Measurements from ENCODE around the gene MARVELD1.
A peak's percentile ranks its signal among the peaks of the same experiment; 100 is the strongest.
"Not testable (repeated sequence)": the region's sequence is repeated elsewhere in the genome, so short reads cannot be mapped to it uniquely, and the experiment has no call there.

MARVELD1 gene

DNA sequence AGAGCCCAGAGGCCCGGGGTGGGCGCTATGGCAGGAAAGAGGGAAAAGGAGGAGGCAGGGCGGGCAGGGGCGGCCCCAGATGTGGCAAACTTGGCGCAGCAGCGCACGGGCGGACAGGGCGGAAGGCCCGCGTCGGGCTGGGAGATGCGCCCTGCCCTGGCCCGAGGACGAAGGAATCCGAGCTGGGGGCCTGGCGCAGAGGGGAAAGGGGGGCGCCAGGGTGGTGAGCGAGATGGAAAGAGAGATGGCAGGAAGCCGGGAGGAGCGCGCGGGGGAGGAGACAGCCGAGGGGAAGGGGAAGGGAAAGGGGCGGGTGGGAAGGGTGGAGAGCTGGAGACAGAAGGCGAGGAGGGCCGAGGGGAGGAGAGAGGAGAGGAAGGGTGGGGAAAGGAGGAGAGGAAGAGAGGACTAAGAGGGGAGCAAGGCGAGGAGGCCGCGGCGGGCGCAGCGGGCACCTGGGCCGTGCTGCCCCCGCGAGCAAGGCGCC, at the start of gene MARVELD1:
MARVELD1 (plus strand) TSS at position 392 of the 487 bp plus-strand sequence. CDS start 147 bp downstream, outside the sequence.
- DNase-seq, result peak in 1 of 3 donors; percentile 42

GRCh38 chr10:97664282-97664850, 49.2 kb upstream of the MARVELD1 start:
- DNase-seq, result no peak

DNA sequence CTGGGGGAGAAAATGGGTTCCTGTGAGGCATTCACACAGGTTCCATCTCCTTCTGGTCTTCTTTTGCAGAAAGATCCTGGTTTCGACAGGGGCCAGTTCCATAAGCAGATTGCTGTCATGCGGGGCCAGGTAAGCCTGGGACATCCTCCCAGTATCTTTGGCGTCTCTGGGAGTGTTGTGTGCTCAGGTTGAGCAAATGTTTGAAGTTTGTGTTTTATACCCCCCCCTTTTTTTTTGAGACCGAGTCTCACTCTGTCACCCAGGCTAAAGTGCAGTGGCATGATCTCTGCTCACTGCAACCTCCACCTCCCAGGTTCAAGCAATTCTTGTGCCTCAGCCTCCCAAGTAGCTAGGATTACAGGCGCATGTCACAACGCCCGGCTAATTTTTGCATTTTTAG, 46.5 kb upstream of the MARVELD1 start:
- DNase-seq, result no peak

- DNase-seq, result no peak
These were observed 46.1 kb upstream of the MARVELD1 start for GRCh38 chr10:97667463-97667862.

DNA sequence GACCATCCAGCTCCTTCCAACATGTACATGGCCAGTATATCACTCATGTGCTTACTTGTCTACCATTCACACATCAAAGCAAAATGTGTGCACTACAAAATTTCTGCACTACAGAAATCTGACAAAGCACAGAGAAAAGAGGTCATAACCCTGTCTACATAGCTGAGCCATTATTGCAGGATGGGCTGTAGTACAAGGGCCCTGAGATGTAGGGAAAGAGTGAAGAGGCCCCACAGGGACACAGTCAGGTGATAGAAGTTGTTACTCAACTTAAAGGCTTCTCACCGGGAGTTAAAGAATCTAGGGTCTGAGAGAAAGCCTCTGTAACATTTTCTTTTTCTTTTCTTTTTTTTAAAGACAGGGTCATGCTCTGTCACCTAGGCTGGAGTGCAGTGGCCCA, 44.0 kb upstream of the MARVELD1 start:
- no peak for DNase-seq

DNA sequence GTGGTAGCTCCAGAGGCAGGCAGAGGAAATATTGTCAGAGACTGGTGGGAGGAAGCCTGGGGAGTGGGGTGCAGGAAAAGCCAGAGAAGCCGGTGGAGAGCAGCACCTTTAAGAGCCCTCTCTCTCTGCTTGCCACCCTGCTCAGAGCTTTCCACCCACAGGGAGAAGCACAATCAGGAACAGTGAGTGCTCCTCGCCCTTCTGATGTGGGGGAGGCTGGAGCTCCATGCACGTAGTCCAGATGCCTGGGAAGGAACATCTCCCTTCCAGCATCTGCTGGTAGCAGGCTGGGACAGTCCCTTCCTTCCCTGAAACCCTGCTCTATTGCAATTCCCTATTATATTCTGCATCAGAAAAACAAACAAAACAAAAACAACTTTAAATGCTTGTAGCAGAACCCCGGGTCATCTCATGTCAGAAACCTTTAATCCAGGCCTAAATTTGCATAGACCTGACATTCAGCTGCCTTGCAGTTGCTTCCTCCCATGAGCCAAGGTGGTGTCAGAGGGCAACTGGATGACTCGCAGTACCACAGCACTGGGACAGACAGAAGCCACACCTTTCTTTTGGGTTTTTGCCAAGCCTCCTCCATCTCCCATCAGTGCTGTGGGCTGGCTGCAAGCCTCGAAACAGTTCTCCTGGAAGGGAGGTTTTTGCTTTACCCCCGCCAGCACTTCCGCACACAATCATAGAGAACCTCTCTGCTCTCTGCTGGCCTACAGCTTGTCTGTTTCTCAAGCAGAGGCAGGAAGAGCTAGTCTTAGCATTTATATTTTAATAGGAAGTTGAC, 39.6 kb upstream of the MARVELD1 start:
- DNase-seq, result peak in 1 of 3 donors; percentile 35

- no peak for DNase-seq
These were observed 38.3 kb upstream of the MARVELD1 start for GRCh38 chr10:97675222-97675621.

- DNase-seq, result peak; percentile 44 to 65 (median 60)
These were observed 36.6 kb upstream of the MARVELD1 start for GRCh38 chr10:97676770-97677581.

DNA sequence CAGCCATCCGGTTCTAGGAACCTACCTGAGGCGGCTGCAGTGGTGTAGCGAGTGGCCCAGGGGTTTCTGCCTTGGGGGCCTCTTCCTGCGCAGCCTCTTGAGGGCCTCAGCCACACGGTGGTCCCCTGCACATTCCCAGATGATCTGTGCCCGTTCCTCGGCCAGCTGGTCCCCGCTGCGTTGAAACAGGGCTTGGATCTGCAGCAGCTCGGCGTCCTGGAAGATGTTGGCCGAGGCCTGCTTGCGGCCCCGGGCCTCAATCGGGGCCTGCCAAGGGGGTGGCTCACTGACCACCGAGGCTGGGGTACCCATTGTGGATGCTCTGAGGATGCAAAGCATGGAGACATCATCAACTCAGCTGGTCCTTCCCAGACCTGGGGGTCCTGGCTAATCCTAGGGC, 33.9 kb upstream of the MARVELD1 start:
- DNase-seq, result no peak

GRCh38 chr10:97682042-97682441, 31.5 kb upstream of the MARVELD1 start:
- no peak for DNase-seq

GRCh38 chr10:97683556-97684367, 29.8 kb upstream of the MARVELD1 start:
- peak; percentile 72 to 78 (median 77) for DNase-seq

GRCh38 chr10:97684368-97684713, 29.2 kb upstream of the MARVELD1 start:
- DNase-seq, result not testable (repeated sequence)

- DNase-seq, result peak in 2 of 3 donors; percentile 24 to 35
These were observed 28.6 kb upstream of the MARVELD1 start for GRCh38 chr10:97684866-97685394.

DNA sequence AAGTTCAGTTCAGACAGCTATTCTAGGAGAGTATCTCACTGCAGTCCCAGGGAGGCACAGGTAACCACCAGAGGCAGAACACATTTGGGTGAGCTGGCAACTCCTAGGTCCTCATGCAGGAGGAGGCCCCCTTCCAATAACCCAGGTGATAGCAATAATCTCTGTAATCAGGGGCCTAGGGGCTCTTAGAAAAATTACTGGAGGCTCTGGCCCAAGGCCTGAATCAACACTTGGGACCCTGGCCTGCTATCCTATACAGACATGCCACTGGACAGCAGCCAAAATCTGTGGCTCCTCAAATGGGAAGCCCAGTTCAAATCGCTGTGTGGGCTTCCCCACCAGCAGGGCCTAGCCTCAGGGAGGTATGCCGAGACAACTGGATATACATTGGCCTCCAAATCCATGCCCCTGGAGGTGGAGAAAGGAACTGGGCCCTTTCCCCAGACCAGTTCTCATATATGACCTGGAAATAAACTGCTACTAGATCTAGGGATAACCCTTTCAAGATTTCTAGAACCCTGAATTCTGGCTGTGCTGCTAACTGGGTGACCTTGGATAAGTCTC, 28.1 kb upstream of the MARVELD1 start:
- DNase-seq, result peak; percentile 52 to 62 (median 52)

GRCh38 chr10:97686301-97686961, 27.1 kb upstream of the MARVELD1 start:
- DNase-seq, result no peak

DNA sequence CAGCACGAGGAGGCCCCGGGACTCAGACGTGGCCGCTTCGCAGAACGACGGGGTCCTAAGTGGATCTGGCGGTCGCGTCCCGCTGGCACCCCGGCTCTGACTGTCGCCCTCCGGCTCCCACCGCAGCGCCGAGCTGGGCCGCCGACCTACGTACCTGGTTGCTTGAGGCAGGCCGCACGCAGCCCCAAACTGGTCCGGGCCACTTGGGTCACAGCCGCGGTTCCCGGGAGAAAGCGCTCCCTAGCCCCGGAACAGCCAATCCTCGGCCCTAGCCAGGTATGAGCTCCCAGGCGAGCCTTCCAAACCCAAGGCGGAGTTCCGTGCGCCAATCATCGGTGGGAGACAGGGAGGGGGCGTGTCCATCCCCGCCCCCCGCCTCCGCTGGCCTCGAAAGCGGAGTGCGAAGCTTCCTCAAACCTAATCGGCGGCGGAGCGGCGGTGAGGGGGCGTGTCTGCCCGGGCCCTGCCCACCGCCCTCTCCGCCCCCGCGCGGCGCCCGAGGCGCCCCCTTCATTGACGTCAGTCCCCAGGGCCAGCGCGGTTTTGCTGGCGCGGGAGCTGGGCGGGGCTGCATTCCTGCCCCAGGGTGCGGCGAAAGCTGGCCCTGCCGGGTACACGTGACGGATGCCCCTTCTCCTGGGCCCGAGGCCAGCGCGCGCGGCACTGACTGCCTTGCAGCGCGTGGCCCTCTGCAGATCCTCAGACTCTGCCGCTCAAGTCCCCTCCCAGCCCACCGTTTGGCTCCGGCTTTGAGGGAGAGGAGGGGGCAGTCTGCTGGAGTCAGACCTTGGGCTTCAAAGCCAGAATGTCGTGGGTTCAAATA, 26.4 kb upstream of the MARVELD1 start, which contains the start of gene AVPI1:
AVPI1 (minus strand) TSS at position 280 of the 823 bp plus-strand sequence. CDS start 7,336 bp downstream, outside the sequence.
- DNase-seq, result peak; percentile 99 to 100 (median 99)

GRCh38 chr10:97687785-97688781, 25.4 kb upstream of the MARVELD1 start:
- DNase-seq, result peak; percentile 69 to 76 (median 75)

DNA sequence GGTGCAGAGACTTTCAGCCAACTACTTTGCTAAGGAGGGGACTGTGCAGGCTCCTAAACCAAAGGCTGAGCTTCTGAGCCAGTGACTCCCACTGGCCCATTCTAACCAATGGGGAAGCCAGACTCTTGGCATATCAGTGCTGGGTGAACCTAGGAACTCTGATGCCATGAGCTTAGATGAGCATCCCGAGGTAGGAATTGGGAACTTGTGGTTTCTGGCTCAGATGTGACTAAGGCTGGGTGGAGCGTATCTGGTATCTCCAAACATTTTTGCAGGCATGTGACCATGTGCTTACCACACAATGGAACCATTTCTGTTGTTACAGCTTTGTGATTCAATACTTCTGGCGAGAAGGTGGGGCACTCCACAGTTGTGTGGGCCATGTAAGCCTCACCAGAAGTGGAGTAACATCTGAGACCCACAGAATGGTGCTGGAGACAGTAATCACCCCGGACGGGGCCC, 23.9 kb upstream of the MARVELD1 start:
- peak; percentile 94 to 99 (median 98) for DNase-seq

- peak; percentile 42 to 59 (median 47) for DNase-seq
These were observed 23.4 kb upstream of the MARVELD1 start for GRCh38 chr10:97690133-97690532.

Measured in suppressor macrophage treated with lipopolysaccharide for 1 hour (primary cell).